Measurements from ENCODE around the gene EPB41L1.

The EPB41L1 gene

GRCh38 chr20:36150489-36150846 is 4.1 kb upstream of the EPB41L1 start:
- TF ChIP-seq CTCF (IDR thresholded peaks at IDR 0.05), result no peak

DNA sequence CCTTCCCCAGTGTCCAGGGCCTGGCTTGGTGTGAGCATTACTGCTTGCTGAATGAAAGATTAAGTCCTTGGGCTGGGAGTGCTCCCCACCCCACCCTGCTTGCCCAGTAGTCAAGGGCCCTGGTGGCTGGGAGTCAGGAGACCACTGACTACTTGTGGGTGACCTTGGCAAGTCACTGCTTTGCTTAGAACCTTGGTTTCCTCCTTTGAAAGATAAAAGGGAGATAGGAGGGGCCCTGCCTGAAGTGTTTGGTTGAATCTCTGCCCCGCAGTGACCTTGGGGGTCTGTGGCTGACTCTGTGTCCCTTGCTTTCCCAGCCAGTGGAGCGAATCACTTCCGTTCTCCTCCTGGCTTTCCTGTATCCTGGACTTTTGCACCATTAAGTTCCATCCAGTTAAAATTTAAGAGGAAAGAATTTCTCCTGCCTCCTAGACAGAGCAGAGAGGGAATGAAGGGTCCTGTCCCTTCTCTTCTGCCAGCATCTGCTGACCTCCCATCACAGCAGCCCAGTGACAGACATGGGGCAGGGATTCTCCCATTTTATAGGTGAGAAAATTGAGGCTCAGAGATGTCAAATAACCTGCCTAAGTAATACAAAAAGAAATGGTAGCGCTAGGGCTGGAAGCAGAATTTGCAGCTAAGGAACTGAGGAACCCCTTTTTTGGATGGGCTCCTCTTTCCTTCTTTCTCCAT is 3.5 kb upstream of the EPB41L1 start:
- H3K4me2 ChIP-seq (ENCODE audit: low read length), result no peak overlapping the region
- H3K27me3 ChIP-seq (ENCODE audit: control insufficient read depth, insufficient read depth, low read length), result no peaks in the 10 kb centered on the region
- H3K79me2 ChIP-seq, result peaks cover under 1% of the 10 kb centered on the region
- H3K4me1 ChIP-seq, result peaks cover 4% of the 10 kb centered on the region
- H3K36me3 ChIP-seq (ENCODE audit: control insufficient read depth, insufficient read depth, low read length), result no peaks in the 10 kb centered on the region
- H2AFZ ChIP-seq, result no peak overlapping the region
- no peak overlapping the region for H3K27ac ChIP-seq
- H3K9ac ChIP-seq, result no peak overlapping the region
- no peak for TF ChIP-seq CTCF (IDR thresholded peaks at IDR 0.05)
- H3K4me3 ChIP-seq (ENCODE audit: low read depth, low read length), result no peak overlapping the region
- H3K9me3 ChIP-seq (ENCODE audit: control insufficient read depth, low read length), result no peaks in the 10 kb centered on the region

More at GRCh38 chr20:36150489-36150846, 4.1 kb upstream of the EPB41L1 start:
- Histone ChIP-seq H3K9me3 (ENCODE audit: control insufficient read depth, low read length) (no peaks in the 10 kb centered on the region), H3K79me2 (no peaks in the 10 kb centered on the region), H3K4me3 (ENCODE audit: low read depth, low read length) (no peak overlapping the region), H3K4me2 (ENCODE audit: low read length) (no peak overlapping the region), H3K4me1 (peaks cover 4% of the 10 kb centered on the region), H3K9ac (no peak overlapping the region), H2AFZ (no peak overlapping the region), H3K36me3 (ENCODE audit: control insufficient read depth, insufficient read depth, low read length) (no peaks in the 10 kb centered on the region), H3K27me3 (ENCODE audit: control insufficient read depth, insufficient read depth, low read length) (no peaks in the 10 kb centered on the region), H3K27ac (no peak overlapping the region)

DNA sequence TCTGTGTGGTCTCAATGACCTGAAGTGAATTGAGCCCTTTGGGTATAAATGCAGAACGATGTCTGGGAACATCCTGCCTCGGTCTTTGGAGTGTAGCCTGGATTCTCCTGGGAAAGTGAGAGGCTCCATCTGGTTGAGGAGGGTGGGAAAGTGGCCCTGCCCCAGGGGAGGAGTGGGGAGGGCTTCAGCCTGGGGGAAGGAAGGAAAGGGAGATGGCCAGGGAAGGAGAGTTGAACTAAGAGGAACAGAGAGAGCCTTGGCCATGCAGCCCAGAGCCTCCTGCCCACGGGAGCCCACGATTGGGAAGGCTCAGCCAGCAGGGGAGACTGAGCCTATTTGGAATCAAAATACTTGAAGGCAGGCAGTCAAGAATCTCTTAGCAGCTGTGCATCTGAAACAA is 2.3 kb upstream of the EPB41L1 start:
- Histone ChIP-seq H3K79me2 (peaks cover 13% of the 10 kb centered on the region), H3K4me2 (ENCODE audit: low read length) (no peak overlapping the region), H2AFZ (no peak overlapping the region), H3K9ac (no peak overlapping the region), H3K27ac (no peak overlapping the region), H3K27me3 (ENCODE audit: control insufficient read depth, insufficient read depth, low read length) (no peaks in the 10 kb centered on the region), H3K4me1 (peaks cover 4% of the 10 kb centered on the region), H3K4me3 (ENCODE audit: low read depth, low read length) (no peak overlapping the region), H3K36me3 (ENCODE audit: control insufficient read depth, insufficient read depth, low read length) (no peaks in the 10 kb centered on the region), H3K9me3 (ENCODE audit: control insufficient read depth, low read length) (no peaks in the 10 kb centered on the region)
- TF ChIP-seq CTCF (IDR thresholded peaks at IDR 0.05), result no peak

DNA sequence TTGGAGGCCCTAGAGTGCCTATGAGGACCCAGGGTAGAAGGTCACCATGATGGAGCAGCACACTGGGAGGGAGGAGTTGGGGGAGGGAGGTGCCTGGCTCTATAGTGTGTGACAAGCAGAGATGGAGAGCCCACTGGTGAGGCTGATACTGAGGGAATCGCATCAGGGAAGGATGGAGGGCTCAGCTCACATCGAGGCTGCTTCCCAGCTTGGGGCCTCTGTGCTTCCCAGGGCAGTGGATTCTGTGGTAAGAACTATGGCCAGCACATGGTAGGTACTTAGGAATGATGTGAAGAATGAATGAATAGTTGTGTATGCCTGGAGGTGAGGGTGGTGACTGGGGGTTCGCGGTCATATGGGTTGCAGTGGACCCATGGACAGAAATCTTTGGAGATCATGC is 1.3 kb upstream of the EPB41L1 start:
- H3K27ac ChIP-seq, result no peak overlapping the region
- H3K4me3 ChIP-seq (ENCODE audit: low read depth, low read length), result no peak overlapping the region
- H3K9me3 ChIP-seq (ENCODE audit: control insufficient read depth, low read length), result no peaks in the 10 kb centered on the region
- H3K4me2 ChIP-seq (ENCODE audit: low read length), result no peak overlapping the region
- peaks cover 4% of the 10 kb centered on the region for H3K4me1 ChIP-seq
- H2AFZ ChIP-seq, result no peak overlapping the region
- no peaks in the 10 kb centered on the region for H3K36me3 ChIP-seq (ENCODE audit: control insufficient read depth, insufficient read depth, low read length)
- no peak overlapping the region for H3K9ac ChIP-seq
- H3K79me2 ChIP-seq, result peaks cover 22% of the 10 kb centered on the region
- no peak for TF ChIP-seq CTCF (IDR thresholded peaks at IDR 0.05)
- no peaks in the 10 kb centered on the region for H3K27me3 ChIP-seq (ENCODE audit: control insufficient read depth, insufficient read depth, low read length)
